HepG2 (cell line): Measurements from ENCODE around the gene IGDCC3. TPM values are rescaled to one million over a fixed set of nuclear protein-coding genes. Genes with fewer than 3 reads are reported as not detected.

Source experiments
- ATAC-seq: fragments of 200-7000 bp; cut with Tn5 transposase; 3 replicates; pipeline ENCODE4 v1.9.1; 2020; ENCODE audit warnings: mild to moderate bottlenecking, moderate library complexity
- BruUV-seq: library from RNA; stranded (reverse); fragments of 400-500 nt; replicated peaks from 2 replicates; lab custom pipeline; 2021; lab: Mats Ljungman, UMichigan
- CTCF ChIA-PET: fragments of 300-600 bp; formaldehyde crosslinking; extraction: SDS; loops from one replicate; lab custom pipeline; 2021; ENCODE audit warnings: low total read pairs, inconsistent platforms, low intra/inter-chr PET ratio; lab: Yijun Ruan, JAX
- POLR2A ChIA-PET: fragments of 350-600 bp; sonication (Branson Sonifier 250); formaldehyde crosslinking; loops from one replicate; lab custom pipeline; 2020; ENCODE audit warnings: antibody characterized with exemption, inconsistent platforms; lab: Yijun Ruan, JAX
- DNase-seq: peaks from one replicate; pipeline ENCODE4 v3.0.0-alpha.2; 2015; ENCODE audit warnings: low spot score
- FAIRE-seq: peaks from 3 replicates; lab custom pipeline; 2011; peaks lifted over from hg19 to GRCh38; lab: Jason Lieb, UNC
- H2AFZ ChIP-seq: one replicate; pipeline ENCODE4 v1.6.1; 2011; ENCODE audit warnings: low read length, inconsistent platforms
- H3K27ac ChIP-seq: fragments of 300-600 bp; 3 replicates; pipeline ENCODE4 v1.8.0; 2011; ENCODE audit warnings: mixed run types, mild to moderate bottlenecking, mixed read lengths, low read length, inconsistent platforms; ENCODE audit not compliant: insufficient read depth; ENCODE audit errors: extremely low read length
- H3K27me3 ChIP-seq, 2 experiments: fragments of 200-600 bp in 1 of 2; 2 replicates in 1 of 2; 3 replicates in 1 of 2; pipeline versions ENCODE4 v1.6.0 to v1.8.0; 2011; ENCODE audit warnings: low read length in 2 of 2, mild to moderate bottlenecking in 2 of 2, moderate library complexity in 2 of 2, inconsistent platforms in 1 of 2; ENCODE audit not compliant: insufficient read depth in 2 of 2, control insufficient read depth in 1 of 2
- H3K36me3 ChIP-seq, 2 experiments: fragments of 200-600 bp in 1 of 2; replicated peaks in 1 of 2; 2 replicates in 1 of 2; 3 replicates in 1 of 2; pipeline versions ENCODE4 v1.5.1 to v1.8.0; 2011; ENCODE audit warnings: low read length in 2 of 2, inconsistent platforms in 1 of 2; ENCODE audit not compliant: insufficient read depth in 2 of 2, control insufficient read depth in 1 of 2
- H3K4me1 ChIP-seq: 2 replicates; pipeline ENCODE4 v1.5.1; 2012; ENCODE audit warnings: low read length, inconsistent platforms; ENCODE audit not compliant: insufficient read depth
- H3K4me2 ChIP-seq: 2 replicates; pipeline ENCODE4 v1.6.0; 2011; ENCODE audit warnings: low read depth, low read length, inconsistent platforms
- H3K4me3 ChIP-seq, 3 experiments: fragments of 200-600 bp in 1 of 3; sonication (generic), shearing (Covaris generic) in 1 of 3; replicated peaks in 1 of 3; 2 replicates each; pipeline ENCODE4 v1.5.1; 2011 to 2016; ENCODE audit warnings: low read length in 3 of 3, inconsistent platforms in 2 of 3, low read depth in 2 of 3, mild to moderate bottlenecking in 2 of 3, control low read depth in 1 of 3, mixed read lengths in 1 of 3; ENCODE audit not compliant: insufficient read depth in 1 of 3
- H3K79me2 ChIP-seq: one replicate; pipeline ENCODE4 v1.6.1; 2011; ENCODE audit warnings: low read length, inconsistent platforms; ENCODE audit not compliant: insufficient read depth
- H3K9ac ChIP-seq: 2 replicates; pipeline ENCODE4 v1.6.0; 2011; ENCODE audit warnings: mild to moderate bottlenecking, low read depth, low read length, inconsistent platforms; ENCODE audit not compliant: insufficient read depth
- H3K9me3 ChIP-seq: 2 replicates; pipeline ENCODE4 v1.5.1; 2012; ENCODE audit warnings: mild to moderate bottlenecking, low read length
- H4K20me1 ChIP-seq: 2 replicates; pipeline ENCODE4 v1.6.0; 2011; ENCODE audit warnings: inconsistent platforms, mild to moderate bottlenecking, low read length, moderate library complexity; ENCODE audit not compliant: insufficient read depth
- DNMT1 ChIP-seq: sonication (generic); formaldehyde crosslinking; IDR thresholded peaks from 2 replicates; pipeline ENCODE4 v1.5.1; 2020; ENCODE audit warnings: mild to moderate bottlenecking, missing genetic modification reagents
- KLF12 ChIP-seq: sonication (generic); formaldehyde crosslinking; IDR thresholded peaks from 2 replicates; pipeline ENCODE4 v1.4.0; 2020; ENCODE audit warnings: missing genetic modification reagents, borderline replicate concordance
- MZF1 ChIP-seq: sonication (generic); formaldehyde crosslinking; IDR thresholded peaks from 2 replicates; pipeline ENCODE4 v1.8.1; 2023; ENCODE audit warnings: mild to moderate bottlenecking, missing genetic modification reagents, borderline replicate concordance
- SALL1 ChIP-seq: sonication (generic); formaldehyde crosslinking; IDR thresholded peaks from 2 replicates; pipeline ENCODE4 v1.8.0; 2022; ENCODE audit warnings: mild to moderate bottlenecking, missing genetic modification reagents
- THAP7 ChIP-seq: sonication (generic); formaldehyde crosslinking; IDR thresholded peaks from 2 replicates; pipeline ENCODE4 v1.8.1; 2023; ENCODE audit warnings: mild to moderate bottlenecking, missing genetic modification reagents
- ZNF383 ChIP-seq: sonication (generic); formaldehyde crosslinking; IDR thresholded peaks from 2 replicates; pipeline ENCODE4 v1.4.0; 2020; ENCODE audit warnings: missing genetic modification reagents, mild to moderate bottlenecking, borderline replicate concordance
- ZNF451 ChIP-seq: sonication (generic); formaldehyde crosslinking; IDR thresholded peaks from 2 replicates; pipeline ENCODE4 v1.5.0; 2020; ENCODE audit warnings: mild to moderate bottlenecking, missing genetic modification reagents
- ZNF572 ChIP-seq: sonication (generic); formaldehyde crosslinking; IDR thresholded peaks from 2 replicates; pipeline ENCODE4 v1.5.1; 2020; ENCODE audit warnings: mild to moderate bottlenecking, missing genetic modification reagents
- ZNF772 ChIP-seq: sonication (generic); formaldehyde crosslinking; IDR thresholded peaks from 2 replicates; pipeline ENCODE4 v1.5.0; 2020; ENCODE audit warnings: mild to moderate bottlenecking, missing genetic modification reagents
- WGBS: methylation state at CpG from one replicate; pipeline ENCODE4 v1.1.6; 2017; ENCODE audit warnings: low lambda C conversion rate; 5-methylcytosine and 5-hydroxymethylcytosine counted together
- in situ Hi-C: cut with HindIII; loops from 2 replicates; pipeline ENCODE4 v1.10.0; 2017; ENCODE audit warnings: low pct_unique_long_range_greater_than_20kb; ENCODE audit not compliant: extremely low pct_ligation_motif_present
- intact Hi-C: fragments of 100-400 bp; cut with micrococcal nuclease; formaldehyde crosslinking; loops from one replicate; pipeline ENCODE4 v1.10.0; 2022; ENCODE audit not compliant: unreplicated experiment
- polyA plus RNA-seq, 8 experiments: library from polyadenylated mRNA; depleted of rRNA in 3 of 8; stranded (reverse) in 7 of 8; unstranded in 1 of 8; fragments of >200 nt; fragmentation: Illumina TruSeq in 4 of 8; extraction: Trizol in 4 of 8; gene quantifications; 2 replicates each; pipeline versions ENCODE4 v1.2.1 to v1.2.3, GENCODE V29; 2011 to 2016; ENCODE audit warnings: low read depth in 4 of 8, missing spikeins in 1 of 8, mixed read lengths in 1 of 8; ENCODE audit not compliant: insufficient read depth in 1 of 8
- total RNA-seq, 5 experiments: library from RNA; depleted of rRNA; stranded (reverse); fragments of >200 nt; fragmentation: Illumina TruSeq; extraction: Trizol; gene quantifications; 2 replicates each; pipeline ENCODE4 v1.2.3, GENCODE V29; 2016; ENCODE audit warnings: low read depth in 1 of 5

The IGDCC3 gene
- total and polyA plus RNA-seq, 2 of the 13 experiments (the other 11 are each of a cell fraction or from before 2014, with no cell fraction given) = 30.1 to 51.8 TPM

GRCh38 chr15:65391732-65392131, 13.9 kb upstream of the IGDCC3 start:
- BruUV-seq = no TSS peak
- H3K4me1 ChIP-seq = peaks cover 35% of the 10 kb centered on the region
- 0 out of 6 replicates have a peak overlapping the region, but pooled peaks of 1 of the 3 experiments have one; percentile 23 for H3K4me3 ChIP-seq
- H2AFZ ChIP-seq = no peak overlapping the region
- no peak for FAIRE-seq
- H3K4me2 ChIP-seq = peak overlapping the region; percentile 56
- intact Hi-C loops = no loop called here
- TF ChIP-seq KLF12 (CRISPR knock-in tag) = no peak
- no peak for TF ChIP-seq ZNF383 (CRISPR knock-in tag)
- TF ChIP-seq SALL1 = no peak
- no peak for TF ChIP-seq ZNF772 (CRISPR knock-in tag)
- TF ChIP-seq MZF1 = no peak
- TF ChIP-seq DNMT1 (CRISPR knock-in tag) = no peak
- no peak for TF ChIP-seq ZNF572
- TF ChIP-seq THAP7 (CRISPR knock-in tag) = no peak
- TF ChIP-seq ZNF451 (CRISPR knock-in tag) = no peak
- TF ChIP-seq, all 625 proteins: peak for 0
- H3K27me3 ChIP-seq = peaks cover 3 to 33% of the 10 kb centered on the region in 2 experiments; a peak in 3 of 5 replicates
- H4K20me1 ChIP-seq = no peaks in the 10 kb centered on the region
- in situ Hi-C loops = no loop called here
- ChIA-PET POLR2A (interaction anchor here (0.8 to 1.0 kb wide), 2 partner anchors 9 to 24 kb away, joined by 3 to 4 read pairs; no protein-coding TSS in a partner anchor), CTCF (no interaction called here)
- no peaks in the 10 kb centered on the region for H3K36me3 ChIP-seq
- DNase-seq = no peak
- H3K9ac ChIP-seq = no peak overlapping the region
- H3K27ac ChIP-seq = no peak overlapping the region
- H3K9me3 ChIP-seq = no peaks in the 10 kb centered on the region
- WGBS = 12% methylated on average over 7 of the region's 10 CpGs
- peak; percentile 9; the same call in 2 of the 3 replicates for ATAC-seq
- no peaks in the 10 kb centered on the region for H3K79me2 ChIP-seq
